DMS 273 (cell line): ENCODE measurements around the gene WNT3.
"Not testable (repeated sequence)": the region's sequence is repeated elsewhere in the genome, so short reads cannot be mapped to it uniquely, and the experiment has no call there.

ENCODE experiments used
- DNase-seq: peaks from one replicate; lab custom pipeline; 2025; ENCODE audit not compliant: unreplicated experiment; lab: John Stamatoyannopoulos, UW

WNT3 gene

GRCh38 chr17:46814446-46814845 is 4.0 kb downstream of the WNT3 start:
- DNase-seq = no peak

DNA sequence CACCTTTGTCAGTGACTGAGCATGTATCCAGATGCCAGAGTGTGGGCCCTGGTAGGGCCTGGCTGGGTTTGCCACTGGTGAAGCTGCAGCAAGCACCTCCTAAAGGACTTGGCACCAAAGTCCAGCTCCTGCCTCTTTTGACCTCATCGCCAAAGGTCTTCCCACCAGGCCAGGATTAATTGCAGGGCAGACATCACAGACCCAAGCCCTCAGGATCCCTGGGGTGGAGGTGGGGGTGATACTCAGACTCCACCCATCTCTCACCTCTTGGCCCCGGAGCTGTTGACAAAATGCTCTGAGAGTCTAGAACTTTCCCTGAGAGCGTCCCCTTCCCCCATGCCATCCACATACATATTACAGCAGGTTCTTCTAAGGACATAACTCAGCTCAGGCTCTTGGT is 4.6 kb downstream of the WNT3 start:
- DNase-seq = no peak

GRCh38 chr17:46812624-46813318 is 5.7 kb downstream of the WNT3 start:
- no peak for DNase-seq

DNA sequence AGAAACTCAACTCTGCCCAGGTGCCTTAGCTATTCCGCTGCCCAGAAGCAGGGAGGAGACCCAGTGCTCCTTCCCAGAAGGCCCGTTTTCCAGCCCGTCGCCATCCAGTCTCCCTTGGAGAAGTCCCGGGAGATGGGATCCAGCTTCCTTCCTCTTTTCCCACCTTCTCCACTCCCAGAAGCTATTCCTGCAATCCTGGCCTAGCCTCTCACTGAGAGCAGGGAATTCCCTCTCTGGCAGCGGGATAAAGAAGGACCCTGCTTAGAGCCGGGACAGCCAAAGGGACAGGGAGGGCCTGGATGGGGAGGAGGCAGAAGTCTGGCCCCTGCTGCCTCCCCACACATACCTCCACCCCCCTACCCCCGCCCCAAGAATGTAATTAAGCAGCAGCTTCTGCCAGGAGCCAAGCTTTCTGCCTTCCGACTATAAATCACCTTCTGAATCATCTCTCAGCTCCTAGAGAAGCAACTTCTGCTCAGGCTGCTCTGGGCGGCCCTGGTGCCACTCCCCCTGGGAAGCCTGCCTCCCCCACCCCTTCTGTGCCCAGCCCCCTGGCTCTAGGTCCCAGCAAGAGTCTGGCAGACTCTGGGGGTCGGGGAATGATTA is 6.4 kb downstream of the WNT3 start:
- DNase-seq = no peak

DNA sequence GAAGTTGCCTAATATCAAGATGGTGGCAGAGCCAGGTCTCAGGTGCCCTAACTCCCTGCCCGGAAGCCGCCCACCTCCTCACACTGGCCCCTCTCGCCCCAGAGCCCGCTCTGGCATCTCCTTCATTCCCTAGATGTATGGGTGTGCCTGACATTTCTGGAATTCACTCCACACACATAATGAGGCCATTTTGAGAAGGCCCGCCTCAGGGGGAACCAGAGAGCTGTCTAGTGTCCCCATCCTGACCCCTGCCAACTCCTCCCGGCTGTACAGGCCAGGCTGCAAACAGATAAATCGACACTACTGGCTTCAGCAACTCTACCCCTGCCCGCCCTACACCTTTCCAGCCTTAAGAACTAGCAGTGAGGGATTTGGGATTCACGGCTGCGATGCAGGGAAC is 7.7 kb downstream of the WNT3 start:
- no peak for DNase-seq

- DNase-seq = peak; percentile 71
These were observed 9.4 kb downstream of the WNT3 start for GRCh38 chr17:46809110-46809571.

DNA sequence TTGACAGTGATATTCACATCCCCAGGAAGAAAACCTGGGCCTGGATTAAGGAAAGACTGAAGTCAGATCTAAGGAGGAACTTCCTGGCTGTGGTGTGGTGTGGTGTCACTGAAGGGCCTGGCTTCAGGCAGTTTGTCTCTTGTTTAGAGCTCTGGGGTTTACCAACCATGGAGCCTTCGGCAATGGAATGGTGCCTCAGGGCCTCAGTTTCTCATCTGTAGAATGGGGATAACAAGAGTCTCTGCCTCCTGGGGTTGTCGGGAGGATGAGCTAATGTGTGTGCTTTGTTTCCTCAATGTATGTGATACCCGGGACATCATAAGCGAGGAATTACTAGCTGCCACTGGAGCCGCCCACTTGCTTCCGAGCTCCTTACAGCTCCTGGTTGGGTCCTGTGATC is 12.7 kb downstream of the WNT3 start:
- no peak for DNase-seq

DNA sequence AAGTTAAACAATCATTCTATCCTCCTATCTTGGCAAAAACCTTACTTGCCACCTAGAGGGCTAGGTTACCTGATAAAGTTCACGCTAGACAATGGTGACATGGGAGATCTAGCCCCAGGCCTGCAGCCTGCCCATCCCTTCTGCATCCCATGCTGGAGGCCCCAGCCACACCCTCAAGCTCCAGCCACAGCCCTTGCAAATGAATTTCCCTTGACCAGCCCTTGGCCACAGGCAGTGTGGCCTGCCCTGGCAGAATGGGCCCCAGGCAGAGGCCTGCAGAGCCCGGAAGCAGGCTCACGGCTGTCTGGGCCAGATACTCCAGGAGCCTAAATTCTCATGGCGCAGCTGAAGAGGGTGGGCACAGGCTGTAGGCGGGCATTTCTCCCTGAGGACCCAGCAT is 14.9 kb downstream of the WNT3 start:
- DNase-seq = no peak

- DNase-seq = no peak
These were observed 15.7 kb downstream of the WNT3 start for GRCh38 chr17:46802800-46803199.

GRCh38 chr17:46800573-46800972 is 17.9 kb downstream of the WNT3 start:
- DNase-seq = peak; percentile 33

DNA sequence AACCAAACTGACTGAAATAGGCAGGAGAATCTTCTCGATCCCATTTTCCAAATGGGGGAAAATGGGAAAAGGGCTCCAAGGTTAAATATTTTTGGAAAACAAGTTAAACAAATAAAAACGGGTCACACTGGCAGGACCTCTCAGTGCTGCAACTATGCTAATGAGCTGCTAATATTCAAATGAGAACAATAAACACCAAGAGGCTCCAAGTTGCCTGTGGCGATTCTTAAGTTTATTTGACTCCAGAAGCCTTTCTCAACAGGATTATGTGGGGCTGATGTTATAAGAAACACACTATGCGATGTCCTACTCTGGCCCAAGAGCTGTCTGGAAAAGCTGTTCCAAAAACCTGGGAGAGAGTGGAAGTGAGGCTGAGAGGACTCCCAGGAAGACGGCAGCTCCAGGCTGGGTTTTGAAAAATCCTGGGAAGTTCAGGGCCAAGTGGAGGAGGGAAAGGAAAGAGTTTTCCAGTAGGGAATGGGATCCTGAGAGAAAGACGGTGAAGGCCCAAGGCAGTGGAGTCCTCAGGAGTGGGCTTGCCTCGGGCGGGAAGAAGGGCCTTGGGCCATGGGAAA is 21.4 kb downstream of the WNT3 start:
- no peak for DNase-seq

DNA sequence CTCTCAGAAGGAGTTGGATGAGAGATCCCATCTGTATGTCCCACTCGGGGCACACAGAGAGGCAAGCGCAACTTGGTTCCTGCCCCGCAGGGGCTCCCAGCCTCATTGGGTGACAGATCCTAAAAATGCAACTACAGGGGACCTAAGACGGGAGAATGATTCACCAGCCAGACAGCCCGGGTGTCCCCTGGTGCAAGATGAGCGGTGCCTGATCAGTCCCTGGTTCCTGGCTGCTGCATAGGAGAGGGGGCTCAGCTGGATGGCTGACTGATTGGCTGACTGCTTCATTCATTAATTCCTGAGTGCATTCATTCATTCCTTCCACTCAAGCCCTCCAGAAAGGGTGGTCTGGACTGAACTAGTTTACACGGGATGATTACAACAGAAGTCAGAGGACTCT is 22.0 kb downstream of the WNT3 start:
- DNase-seq = no peak

- DNase-seq = no peak
These were observed 22.4 kb downstream of the WNT3 start for GRCh38 chr17:46796084-46796483.

DNA sequence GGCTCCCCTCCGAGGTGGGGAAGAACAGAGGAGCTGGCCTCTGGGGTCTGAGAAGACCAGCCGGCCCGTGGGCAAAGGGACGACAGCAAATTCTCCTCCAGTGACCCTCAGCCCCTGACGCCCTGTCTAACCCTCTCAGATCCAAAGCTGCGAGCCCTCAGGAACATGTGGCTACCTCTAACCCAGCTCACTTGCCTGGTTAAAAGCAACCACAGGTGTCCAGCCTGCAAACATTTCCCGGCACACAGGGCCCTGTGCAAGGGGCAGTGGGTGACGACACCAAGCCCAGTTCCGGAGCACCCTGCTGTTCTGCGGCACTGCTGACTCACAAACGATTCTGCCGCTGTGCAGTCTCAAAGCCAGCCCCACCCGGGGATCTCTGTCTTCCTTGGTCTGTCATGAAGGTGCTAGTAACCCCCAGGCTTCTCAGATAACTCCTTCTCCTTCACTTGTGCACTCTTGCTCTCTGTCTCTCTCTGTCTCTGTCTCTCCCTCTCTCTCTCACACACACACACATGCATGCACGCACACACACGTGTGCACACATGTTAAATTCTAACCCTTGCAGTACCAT is 23.0 kb downstream of the WNT3 start:
- no peak for DNase-seq

GRCh38 chr17:46794318-46794717 is 24.2 kb downstream of the WNT3 start:
- DNase-seq = no peak

DNA sequence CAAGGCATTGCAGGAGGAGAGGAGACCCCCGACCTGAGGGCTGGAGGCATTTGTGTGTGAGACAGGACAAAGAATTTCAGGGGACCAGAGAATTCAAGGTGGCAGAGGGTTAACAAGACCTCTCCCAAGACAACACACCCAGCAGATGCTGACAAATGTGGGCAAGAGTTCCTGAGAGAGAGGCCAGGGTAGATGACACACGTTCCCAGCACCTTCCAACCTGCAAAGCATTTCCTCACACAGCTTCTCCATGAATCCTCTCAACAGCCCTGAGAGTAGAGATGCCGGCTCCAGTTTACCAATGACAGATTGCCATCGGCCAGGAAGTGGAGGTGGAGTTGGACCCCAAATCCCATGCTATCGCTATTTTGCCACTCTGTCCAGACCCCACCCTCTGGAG is 25.0 kb downstream of the WNT3 start:
- no peak for DNase-seq

DNA sequence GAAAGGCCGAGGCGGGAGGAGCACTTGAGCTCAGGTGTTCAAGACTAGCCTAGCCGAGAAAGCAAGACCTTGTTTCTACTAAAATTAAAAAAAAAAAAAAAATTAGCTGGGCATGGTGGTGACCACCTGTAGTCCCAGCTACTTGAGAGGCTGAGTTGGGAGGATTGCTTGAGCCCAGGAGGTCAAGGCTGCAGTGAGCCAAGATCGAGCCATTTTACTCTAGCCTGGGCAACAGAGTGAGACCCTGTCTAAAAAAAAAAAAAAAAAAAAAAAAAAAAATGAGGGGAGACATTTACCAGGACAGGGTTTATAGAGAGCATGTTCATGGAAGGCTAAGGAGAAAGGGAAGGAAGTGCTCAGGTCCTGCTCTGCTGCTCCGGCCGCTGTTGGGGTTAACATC is 25.5 kb downstream of the WNT3 start:
- DNase-seq = not testable (repeated sequence)

DNA sequence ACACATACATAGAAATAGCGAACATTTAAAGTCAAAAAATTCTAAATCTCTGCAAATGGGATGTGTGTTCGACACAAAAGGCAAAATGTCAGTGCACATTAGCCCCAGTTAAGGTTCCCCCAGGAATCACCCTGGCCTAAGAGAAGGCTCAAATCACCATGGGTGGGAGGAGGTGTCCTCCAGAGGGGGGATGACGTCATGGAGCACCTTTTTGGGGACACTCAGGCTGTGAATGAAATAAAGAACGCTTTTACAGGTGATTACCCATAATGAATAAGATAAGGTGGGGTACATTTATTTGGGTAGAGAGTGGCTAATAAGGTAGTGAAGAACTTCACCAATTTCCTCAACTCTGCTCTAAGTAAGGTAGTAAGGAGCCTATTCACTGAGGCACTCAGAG is 26.4 kb downstream of the WNT3 start:
- DNase-seq = no peak

GRCh38 chr17:46791531-46791930 is 27.0 kb downstream of the WNT3 start:
- DNase-seq = no peak

GRCh38 chr17:46790216-46790615 is 28.3 kb downstream of the WNT3 start:
- no peak for DNase-seq

- no peak for DNase-seq
These were observed 28.9 kb downstream of the WNT3 start for GRCh38 chr17:46789610-46790009.

- no peak for DNase-seq
These were observed 29.7 kb downstream of the WNT3 start for GRCh38 chr17:46788796-46789195.
